T-helper 2 cell treated with Interferon-gamma antibody and Interleukin-4, amounts not matched to agents 5 μg/mL and 100 μg/mL, for 36 hours (primary cell): ENCODE measurements around the gene SFT2D2.
"Not testable (repeated sequence)": the region's sequence is repeated elsewhere in the genome, so short reads cannot be mapped to it uniquely, and the experiment has no call there.

Experiments used
- DNase-seq: peaks from one replicate; pipeline ENCODE4 v3.0.0; 2021; ENCODE audit warnings: low spot score
- H3K27ac Mint-ChIP-seq: one replicate; pipeline ENCODE4 v1.8.0; 2021; ENCODE audit warnings: mild to moderate bottlenecking, mixed read lengths
- H3K27me3 Mint-ChIP-seq: one replicate; pipeline ENCODE4 v1.8.0; 2021; ENCODE audit warnings: low read depth, mixed read lengths
- H3K36me3 Mint-ChIP-seq: one replicate; pipeline ENCODE4 v1.8.0; 2021; ENCODE audit warnings: low read depth, mixed read lengths
- H3K4me1 Mint-ChIP-seq: one replicate; pipeline ENCODE4 v1.8.0; 2021; ENCODE audit warnings: low read depth, mixed read lengths
- H3K4me3 Mint-ChIP-seq: one replicate; pipeline ENCODE4 v1.8.0; 2022; ENCODE audit warnings: mild to moderate bottlenecking, moderate library complexity, mixed read lengths
- H3K9me3 Mint-ChIP-seq: one replicate; pipeline ENCODE4 v1.8.0; 2021; ENCODE audit warnings: mixed read lengths

The SFT2D2 gene

DNA sequence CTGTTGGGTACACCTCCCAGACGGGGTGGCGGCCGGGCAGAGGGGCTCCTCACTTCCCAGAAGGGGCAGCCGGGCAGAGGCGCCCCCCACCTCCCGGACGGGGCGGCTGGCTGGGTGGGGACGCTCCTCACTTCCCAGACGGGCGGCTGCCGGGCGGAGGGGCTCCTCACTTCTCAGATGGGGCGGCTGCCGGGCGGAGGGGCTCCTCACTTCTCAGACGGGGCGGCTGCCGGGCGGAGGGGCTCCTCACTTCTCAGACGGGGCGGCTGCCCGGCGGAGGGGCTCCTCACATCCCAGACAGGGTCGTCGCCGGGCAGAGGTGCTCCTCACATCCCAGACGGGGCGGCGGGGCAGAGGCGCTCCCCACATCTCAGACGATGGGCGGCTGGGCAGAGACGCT is 18.1 kb upstream of the SFT2D2 start:
- H3K9me3 Mint-ChIP-seq = peaks cover 14% of the 10 kb centered on the region
- H3K36me3 Mint-ChIP-seq = peaks cover 32% of the 10 kb centered on the region
- H3K4me3 Mint-ChIP-seq, H3K27ac Mint-ChIP-seq, H3K4me1 Mint-ChIP-seq, DNase-seq, H3K27me3 Mint-ChIP-seq: not testable (repeated sequence)

DNA sequence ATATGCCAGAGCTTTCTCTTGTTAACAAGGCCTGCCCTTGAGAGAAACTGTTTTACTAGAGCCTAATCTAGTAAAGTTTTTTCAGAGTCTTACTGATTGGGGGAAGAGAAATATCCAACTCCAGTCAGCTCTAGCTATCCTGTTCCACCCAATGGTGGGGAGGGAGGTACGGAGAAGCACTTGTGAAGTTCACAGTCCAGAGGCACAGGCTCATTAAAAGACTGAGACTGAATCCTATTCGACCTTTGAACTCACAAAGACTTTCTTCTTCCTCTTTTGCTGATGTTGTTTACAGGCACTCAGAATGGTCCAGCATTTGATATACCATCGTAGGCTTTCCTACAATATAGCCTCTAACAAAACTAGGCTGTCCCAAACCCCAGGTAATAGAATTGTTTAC is 15.5 kb upstream of the SFT2D2 start:
- Mint-ChIP-seq H3K27ac (no peak overlapping the region), H3K4me3 (no peak overlapping the region), H3K9me3 (peaks cover 28% of the 10 kb centered on the region), H3K27me3 (no peaks in the 10 kb centered on the region), H3K4me1 (peaks cover 4% of the 10 kb centered on the region), H3K36me3 (peaks cover 16% of the 10 kb centered on the region)
- DNase-seq = no peak

DNA sequence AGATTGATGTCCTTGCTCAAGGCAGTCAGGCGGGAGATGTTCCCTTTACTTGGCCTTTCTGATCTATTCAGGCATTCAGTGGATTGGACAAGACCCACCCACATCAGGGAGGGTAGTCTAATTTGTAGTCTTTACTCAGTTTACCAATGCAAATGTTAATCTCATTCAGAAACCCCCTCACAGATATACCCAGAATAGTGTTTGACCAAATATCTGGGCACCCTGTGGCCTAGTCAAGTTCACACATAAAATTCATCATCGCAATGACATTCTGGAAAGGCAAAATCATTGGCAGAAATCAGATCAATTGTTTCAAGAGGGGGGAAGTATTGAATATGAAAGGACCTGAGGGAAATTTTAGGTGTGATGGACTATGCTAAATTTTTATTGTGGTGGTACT is 12.5 kb upstream of the SFT2D2 start:
- no peak overlapping the region for H3K4me3 Mint-ChIP-seq
- H3K27ac Mint-ChIP-seq = no peak overlapping the region
- no peaks in the 10 kb centered on the region for H3K27me3 Mint-ChIP-seq
- no peak for DNase-seq
- H3K4me1 Mint-ChIP-seq = peaks cover 4% of the 10 kb centered on the region
- H3K9me3 Mint-ChIP-seq = peaks cover 28% of the 10 kb centered on the region
- peaks cover 8% of the 10 kb centered on the region for H3K36me3 Mint-ChIP-seq

DNA sequence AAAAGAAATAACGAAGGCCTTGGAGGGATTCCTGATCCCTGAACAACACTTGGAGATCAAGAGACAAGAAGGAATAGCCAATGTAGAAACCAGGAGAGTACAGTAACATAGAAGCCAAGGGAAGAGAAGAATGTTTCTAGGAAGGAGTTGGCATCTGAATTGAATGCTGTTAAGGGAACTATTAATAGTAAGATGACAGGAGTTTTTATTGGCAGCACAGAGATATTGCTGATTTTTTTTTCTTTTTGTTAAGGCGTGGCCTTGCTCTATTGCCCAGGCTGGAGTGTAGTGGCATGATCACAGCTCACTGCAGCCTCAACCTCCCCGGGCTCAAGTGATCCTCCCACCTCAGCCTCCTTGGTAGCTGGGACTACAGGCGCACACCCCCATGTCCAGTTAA is 9.6 kb upstream of the SFT2D2 start:
- DNase-seq = no peak
- Mint-ChIP-seq H3K27me3 (no peaks in the 10 kb centered on the region), H3K4me1 (peaks cover 5% of the 10 kb centered on the region), H3K27ac (no peak overlapping the region), H3K4me3 (no peak overlapping the region), H3K9me3 (peaks cover 19% of the 10 kb centered on the region), H3K36me3 (peaks cover 4% of the 10 kb centered on the region)

DNA sequence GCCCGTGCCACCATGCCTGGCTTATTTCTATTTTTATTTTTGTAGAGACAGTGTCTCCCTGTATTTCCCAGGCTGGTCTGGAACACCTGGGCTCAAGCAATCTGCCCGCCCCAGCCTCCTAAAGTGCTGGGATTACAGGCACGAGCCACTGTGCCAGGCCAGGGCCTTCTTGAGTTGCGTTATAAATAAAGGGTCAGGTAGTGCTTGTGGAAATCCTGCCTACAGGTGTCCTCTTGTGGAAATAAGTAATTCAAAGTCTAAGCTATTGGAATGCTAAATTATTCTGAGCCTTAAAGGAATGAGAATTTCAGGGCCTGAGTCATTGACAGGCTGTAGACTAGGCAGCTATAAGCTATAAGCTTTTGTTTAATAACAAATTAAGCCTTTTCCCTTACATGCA is 8.1 kb upstream of the SFT2D2 start:
- Mint-ChIP-seq H3K4me1 (peaks cover 1% of the 10 kb centered on the region), H3K27me3 (no peaks in the 10 kb centered on the region), H3K4me3 (no peak overlapping the region), H3K27ac (no peak overlapping the region), H3K36me3 (peaks cover 2% of the 10 kb centered on the region), H3K9me3 (peaks cover 14% of the 10 kb centered on the region)
- DNase-seq = no peak

DNA sequence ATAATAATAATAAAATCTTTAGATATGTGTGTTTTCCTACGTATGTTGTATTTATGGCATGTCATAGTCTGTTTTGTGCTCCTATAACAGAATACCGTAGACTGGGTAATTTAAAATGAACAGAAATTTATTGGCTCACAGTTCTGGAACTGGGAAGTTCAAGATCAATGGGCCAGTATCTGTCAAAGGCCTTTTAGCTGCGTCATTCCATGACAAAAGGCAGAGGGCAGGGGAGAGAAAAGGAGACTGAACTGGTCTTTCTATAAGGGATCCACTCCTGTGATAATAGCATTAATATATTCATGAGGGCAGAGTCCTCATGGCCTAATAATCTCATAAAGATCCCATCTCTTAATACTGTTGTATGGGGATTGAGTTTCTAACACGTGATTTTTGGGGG is 7.1 kb upstream of the SFT2D2 start:
- Mint-ChIP-seq H3K9me3 (peaks cover 6% of the 10 kb centered on the region), H3K4me1 (peaks cover 3% of the 10 kb centered on the region), H3K27me3 (no peaks in the 10 kb centered on the region), H3K27ac (no peak overlapping the region), H3K36me3 (no peaks in the 10 kb centered on the region), H3K4me3 (no peak overlapping the region)
- no peak for DNase-seq

DNA sequence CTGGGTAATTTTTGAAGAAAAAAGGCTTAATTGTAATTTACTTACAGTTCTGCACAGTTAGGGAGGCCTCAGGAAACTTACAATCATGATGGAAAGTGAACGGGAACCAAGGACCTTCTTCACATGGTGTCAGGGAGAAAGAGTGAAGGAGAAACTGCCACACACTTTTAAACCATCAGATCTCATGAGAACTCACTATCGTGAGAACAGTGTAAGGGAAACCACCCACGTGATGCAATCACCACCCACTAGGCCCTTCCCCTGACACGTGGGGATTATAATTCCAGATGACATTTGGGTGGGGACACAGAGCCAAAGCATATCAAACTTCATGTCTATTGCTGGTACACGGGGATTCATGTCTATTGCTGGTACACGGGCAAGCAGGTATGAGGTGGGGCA is 5.3 kb upstream of the SFT2D2 start:
- Mint-ChIP-seq H3K9me3 (no peaks in the 10 kb centered on the region), H3K36me3 (no peaks in the 10 kb centered on the region), H3K4me3 (no peak overlapping the region), H3K27ac (no peak overlapping the region), H3K27me3 (no peaks in the 10 kb centered on the region), H3K4me1 (peaks cover 19% of the 10 kb centered on the region)
- DNase-seq = no peak

DNA sequence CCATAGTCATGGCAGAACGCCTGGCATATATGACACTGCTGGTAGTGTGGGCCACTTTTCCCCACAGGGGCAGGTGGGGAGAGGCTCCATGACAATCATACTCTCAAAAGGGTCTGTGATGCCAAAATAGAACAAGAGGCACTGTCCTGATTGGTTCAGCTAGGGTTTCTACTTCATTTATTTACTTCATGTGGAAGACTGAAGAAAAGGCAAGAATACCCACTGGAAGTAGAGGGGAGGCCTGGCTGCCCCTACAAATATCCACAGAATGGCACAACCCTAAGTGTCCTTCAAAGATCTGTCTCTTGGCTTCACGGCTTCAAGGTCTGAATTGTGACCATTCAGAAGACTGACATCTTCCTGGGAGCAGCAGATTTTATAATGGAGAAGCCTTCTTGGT is 4.5 kb upstream of the SFT2D2 start:
- H3K4me3 Mint-ChIP-seq = no peak overlapping the region
- no peaks in the 10 kb centered on the region for H3K27me3 Mint-ChIP-seq
- H3K27ac Mint-ChIP-seq = no peak overlapping the region
- no peak for DNase-seq
- peaks cover 19% of the 10 kb centered on the region for H3K4me1 Mint-ChIP-seq
- H3K36me3 Mint-ChIP-seq = no peaks in the 10 kb centered on the region
- no peaks in the 10 kb centered on the region for H3K9me3 Mint-ChIP-seq

DNA sequence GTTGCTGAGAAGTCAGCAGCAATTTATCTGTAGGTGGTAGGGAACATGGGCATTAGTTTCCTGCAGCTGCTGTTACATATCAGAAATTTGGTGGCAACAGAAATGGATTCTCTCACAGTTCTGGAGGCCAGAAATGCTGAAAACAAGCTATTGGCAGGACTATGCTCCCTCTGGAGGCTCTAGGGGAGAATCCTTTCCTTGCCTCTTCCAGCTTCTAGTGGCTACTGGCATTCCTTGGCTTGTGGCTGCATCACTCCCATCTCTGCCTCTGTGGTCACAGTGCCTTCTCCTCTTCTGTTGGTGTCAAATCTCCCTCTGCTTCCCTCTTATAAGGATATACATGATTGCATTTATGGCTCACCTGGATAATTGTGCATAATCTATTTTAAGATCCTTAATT is 2.5 kb upstream of the SFT2D2 start:
- Mint-ChIP-seq H3K36me3 (peaks cover 14% of the 10 kb centered on the region), H3K27ac (no peak overlapping the region), H3K27me3 (no peaks in the 10 kb centered on the region), H3K4me1 (peaks cover 32% of the 10 kb centered on the region), H3K9me3 (no peaks in the 10 kb centered on the region), H3K4me3 (no peak overlapping the region)
- no peak for DNase-seq

DNA sequence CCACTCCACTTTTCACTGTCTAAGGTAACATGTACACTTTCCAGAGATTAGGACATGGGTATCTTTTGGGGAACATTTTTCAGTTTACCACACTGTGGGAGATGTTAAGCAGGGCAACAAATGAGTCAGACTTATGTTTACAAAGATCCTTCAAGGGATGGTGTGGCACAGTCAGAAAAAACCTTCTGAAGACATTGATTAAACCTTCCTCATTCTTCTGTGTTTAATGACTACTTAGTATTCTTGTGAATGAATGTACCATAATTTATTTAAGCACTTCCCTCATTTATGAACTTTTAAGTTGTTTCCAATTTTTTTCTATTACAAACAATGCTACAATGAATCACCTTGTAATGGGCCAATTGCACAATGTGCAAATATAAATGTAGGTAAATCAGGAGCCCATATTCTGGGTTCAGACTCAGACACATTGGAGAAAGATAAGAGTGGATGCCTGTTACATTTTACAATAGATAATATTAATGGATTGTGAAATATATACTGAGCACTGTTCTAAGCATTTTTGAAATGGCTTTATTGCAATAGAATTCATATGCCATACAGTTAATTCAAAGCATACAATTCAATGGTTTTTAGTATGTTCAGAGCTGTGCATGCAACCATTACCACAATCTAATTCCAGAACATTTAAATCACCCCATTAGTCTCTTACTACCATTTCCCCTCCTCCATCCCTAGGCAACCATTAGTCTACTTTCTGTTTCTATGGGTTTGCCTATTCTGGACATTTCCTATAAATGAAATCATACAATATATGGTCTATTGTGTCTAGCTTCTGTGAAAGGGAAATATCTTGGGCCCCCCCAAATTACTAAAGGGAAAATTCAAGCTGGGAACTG is 1.9 kb upstream of the SFT2D2 start:
- Mint-ChIP-seq H3K27ac (no peak overlapping the region), H3K36me3 (peaks cover 16% of the 10 kb centered on the region), H3K4me3 (no peak overlapping the region), H3K4me1 (peaks cover 35% of the 10 kb centered on the region), H3K27me3 (no peaks in the 10 kb centered on the region), H3K9me3 (no peaks in the 10 kb centered on the region)
- DNase-seq = no peak

DNA sequence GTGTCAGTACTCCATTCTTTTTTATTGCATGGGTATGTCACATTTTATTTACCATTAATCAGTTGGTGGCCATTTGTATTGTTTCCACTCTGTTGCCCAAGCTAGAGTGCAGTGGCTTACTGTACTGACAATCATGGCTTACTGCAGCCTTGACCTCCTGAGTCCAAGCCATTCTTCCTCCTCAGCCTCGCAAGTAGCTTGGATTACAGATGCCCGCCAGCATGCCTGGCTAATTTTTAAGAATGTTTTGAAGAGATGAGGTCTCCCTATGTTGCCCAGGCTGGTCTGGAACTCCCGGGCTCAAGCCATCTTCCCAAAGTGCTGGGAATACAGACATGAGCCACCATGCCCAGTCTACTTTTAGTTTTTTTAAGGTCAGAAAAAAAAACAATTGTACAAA is 813 bp upstream of the SFT2D2 start:
- no peak for DNase-seq
- H3K27me3 Mint-ChIP-seq = no peaks in the 10 kb centered on the region
- H3K36me3 Mint-ChIP-seq = peaks cover 27% of the 10 kb centered on the region
- H3K4me3 Mint-ChIP-seq = peak overlapping the region; percentile 86
- H3K9me3 Mint-ChIP-seq = no peaks in the 10 kb centered on the region
- peaks cover 46% of the 10 kb centered on the region for H3K4me1 Mint-ChIP-seq
- peak overlapping the region; percentile 84 for H3K27ac Mint-ChIP-seq

DNA sequence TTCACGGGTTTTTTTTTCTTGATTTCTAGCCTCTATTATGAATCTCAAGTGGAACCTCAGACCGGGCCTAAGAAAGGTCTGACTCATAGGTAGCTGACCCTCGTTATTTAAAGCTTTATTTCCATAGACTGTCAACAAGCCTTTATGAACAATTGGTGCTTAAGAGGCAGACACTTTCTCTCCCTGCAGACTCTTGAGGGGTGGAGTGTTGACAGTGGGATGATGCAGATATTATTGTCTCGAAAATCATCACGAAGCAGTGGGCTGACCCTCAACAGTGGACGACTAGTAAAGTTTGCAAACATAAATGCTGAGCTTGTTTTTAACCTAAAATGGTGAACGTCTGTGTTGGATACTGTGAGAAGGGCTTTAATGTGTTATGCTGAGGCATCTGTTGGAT is 1.8 kb downstream of the SFT2D2 start:
- Mint-ChIP-seq H3K9me3 (no peaks in the 10 kb centered on the region), H3K4me3 (peak overlapping the region; percentile 86), H3K36me3 (peaks cover 44% of the 10 kb centered on the region), H3K4me1 (peaks cover 53% of the 10 kb centered on the region), H3K27ac (peak overlapping the region; percentile 97), H3K27me3 (no peaks in the 10 kb centered on the region)
- no peak for DNase-seq

DNA sequence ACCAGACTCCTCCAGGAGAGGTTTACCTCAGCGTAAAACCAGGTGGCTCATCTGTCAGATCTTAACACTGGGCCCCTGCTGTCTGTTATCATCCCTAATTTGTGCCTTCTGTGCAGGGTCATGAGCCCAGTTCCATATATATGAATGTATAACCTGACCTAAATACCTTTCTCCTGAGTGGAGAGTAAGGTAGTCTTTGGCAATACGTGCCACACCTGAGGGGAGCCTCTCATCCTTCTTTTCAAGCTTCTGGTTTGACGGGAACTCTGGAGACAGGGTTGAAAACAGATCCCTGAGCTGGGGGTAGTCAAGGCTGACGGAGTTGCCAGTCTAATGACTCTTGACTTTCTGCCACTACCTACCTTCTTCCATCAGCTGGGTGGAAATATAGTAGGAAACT is 4.1 kb downstream of the SFT2D2 start:
- Mint-ChIP-seq H3K27me3 (no peaks in the 10 kb centered on the region), H3K27ac (no peak overlapping the region), H3K9me3 (no peaks in the 10 kb centered on the region), H3K36me3 (peaks cover 64% of the 10 kb centered on the region), H3K4me1 (peaks cover 55% of the 10 kb centered on the region), H3K4me3 (no peak overlapping the region)
- no peak for DNase-seq

DNA sequence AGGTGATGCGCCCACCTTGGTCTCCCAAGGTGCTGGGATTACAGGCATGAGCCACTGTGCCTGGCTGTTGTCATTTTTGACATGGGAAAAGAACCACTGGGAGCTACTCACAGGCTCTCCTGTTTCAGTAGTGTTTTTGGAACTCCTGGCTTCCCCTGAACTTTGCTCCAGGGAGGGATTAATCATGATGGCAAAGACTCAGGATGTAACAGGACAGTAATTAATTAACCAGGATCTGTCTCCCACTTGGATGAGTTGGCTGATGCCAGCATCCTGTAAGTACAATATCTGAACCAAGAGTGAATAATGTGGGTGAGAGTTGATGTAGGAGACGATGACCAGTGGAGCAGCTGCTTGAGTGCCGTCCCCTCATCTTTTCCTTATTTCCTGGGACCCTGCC is 4.9 kb downstream of the SFT2D2 start:
- Mint-ChIP-seq H3K27me3 (no peaks in the 10 kb centered on the region), H3K4me1 (peaks cover 57% of the 10 kb centered on the region), H3K4me3 (no peak overlapping the region), H3K9me3 (no peaks in the 10 kb centered on the region), H3K36me3 (peaks cover 70% of the 10 kb centered on the region), H3K27ac (no peak overlapping the region)
- no peak for DNase-seq
